RWPE1 (cell line): ENCODE measurements around the gene LINC00305.
A peak's percentile ranks its signal among the peaks of the same experiment; 100 is the strongest.

Experiments
- CTCF ChIA-PET: fragments of 350-600 bp; sonication (Branson Sonifier 250); formaldehyde crosslinking; extraction: SDS; loops from one replicate; lab custom pipeline; 2021; lab: Yijun Ruan, JAX
- POLR2A ChIA-PET: fragments of 400-600 bp; formaldehyde crosslinking; extraction: SDS; loops from one replicate; lab custom pipeline; 2020; ENCODE audit warnings: antibody characterized with exemption; ENCODE audit not compliant: low non-redundant PET; lab: Yijun Ruan, JAX
- DNase-seq: peaks from one replicate; pipeline ENCODE4 v3.0.0; 2012; ENCODE audit warnings: low spot score
- H3K27ac ChIP-seq: fragments of 450-650 bp; 2 replicates; pipeline ENCODE4 v1.5.1; 2017
- TF ChIP-seq, protein P1 (sequence below): fragments of 450-650 bp; conservative IDR thresholded peaks from 2 replicates; pipeline ENCODE4 v1.5.1; 2017; ENCODE audit warnings: low read depth, mild to moderate bottlenecking

Gene LINC00305

DNA sequence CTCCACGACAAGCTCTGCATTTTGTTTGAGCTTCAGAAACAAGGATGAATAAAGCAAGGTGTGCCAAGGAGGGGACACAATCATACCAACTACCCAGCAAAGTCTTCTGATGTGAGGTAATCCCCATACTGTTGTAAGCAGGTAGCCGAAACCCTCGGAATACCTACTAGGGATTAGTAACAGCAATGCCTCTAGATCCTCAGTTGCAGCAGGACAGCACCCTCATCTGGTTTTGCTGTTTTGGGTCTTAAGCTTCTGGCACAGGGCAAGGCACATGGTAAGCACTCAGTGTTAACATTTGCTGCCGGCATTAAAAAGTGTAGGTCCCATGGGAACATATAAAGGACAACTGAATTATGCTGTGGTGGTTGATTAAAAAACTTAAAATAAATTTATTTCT, 16.0 kb upstream of the LINC00305 start:
- POLR2A ChIA-PET, result no interaction called here
- no peak overlapping the region for H3K27ac ChIP-seq
- TF ChIP-seq, protein P1, sequence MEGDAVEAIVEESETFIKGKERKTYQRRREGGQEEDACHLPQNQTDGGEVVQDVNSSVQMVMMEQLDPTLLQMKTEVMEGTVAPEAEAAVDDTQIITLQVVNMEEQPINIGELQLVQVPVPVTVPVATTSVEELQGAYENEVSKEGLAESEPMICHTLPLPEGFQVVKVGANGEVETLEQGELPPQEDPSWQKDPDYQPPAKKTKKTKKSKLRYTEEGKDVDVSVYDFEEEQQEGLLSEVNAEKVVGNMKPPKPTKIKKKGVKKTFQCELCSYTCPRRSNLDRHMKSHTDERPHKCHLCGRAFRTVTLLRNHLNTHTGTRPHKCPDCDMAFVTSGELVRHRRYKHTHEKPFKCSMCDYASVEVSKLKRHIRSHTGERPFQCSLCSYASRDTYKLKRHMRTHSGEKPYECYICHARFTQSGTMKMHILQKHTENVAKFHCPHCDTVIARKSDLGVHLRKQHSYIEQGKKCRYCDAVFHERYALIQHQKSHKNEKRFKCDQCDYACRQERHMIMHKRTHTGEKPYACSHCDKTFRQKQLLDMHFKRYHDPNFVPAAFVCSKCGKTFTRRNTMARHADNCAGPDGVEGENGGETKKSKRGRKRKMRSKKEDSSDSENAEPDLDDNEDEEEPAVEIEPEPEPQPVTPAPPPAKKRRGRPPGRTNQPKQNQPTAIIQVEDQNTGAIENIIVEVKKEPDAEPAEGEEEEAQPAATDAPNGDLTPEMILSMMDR, result no peak
- no peak for DNase-seq
- CTCF ChIA-PET, result no interaction called here

DNA sequence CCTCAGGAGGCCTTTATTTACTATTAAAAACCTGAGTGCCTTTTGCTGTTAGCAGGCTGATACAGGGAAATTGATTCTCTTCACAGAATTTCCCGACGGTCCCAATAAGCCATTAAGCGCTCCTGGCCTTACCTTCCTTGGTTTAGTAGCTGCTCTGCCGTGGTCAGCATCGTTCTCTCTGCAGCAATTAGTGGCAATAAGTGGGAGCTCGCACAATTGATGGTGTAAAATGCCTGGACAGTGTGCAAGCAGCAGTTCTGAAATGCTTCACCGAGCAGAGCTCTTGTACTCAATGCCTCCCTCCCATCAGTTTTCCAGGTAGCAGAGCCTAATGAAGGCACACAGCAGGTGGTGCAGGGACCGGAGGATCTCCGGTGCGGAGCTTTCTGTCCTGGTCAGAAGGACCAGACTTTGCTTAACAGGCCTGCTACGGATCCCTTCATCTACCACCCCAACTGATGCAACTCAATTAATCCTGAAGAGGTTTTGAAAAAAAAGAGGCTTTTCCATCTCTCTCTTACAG, 1.1 kb upstream of the LINC00305 start:
- ChIA-PET CTCF (interaction anchor here (0.8 kb wide), 1 partner anchor 328 kb away, joined by 3 read pairs; no protein-coding TSS in a partner anchor), POLR2A (no interaction called here)
- no peak for DNase-seq
- H3K27ac ChIP-seq, result no peak overlapping the region
- TF ChIP-seq, protein P1, result no peak

DNA sequence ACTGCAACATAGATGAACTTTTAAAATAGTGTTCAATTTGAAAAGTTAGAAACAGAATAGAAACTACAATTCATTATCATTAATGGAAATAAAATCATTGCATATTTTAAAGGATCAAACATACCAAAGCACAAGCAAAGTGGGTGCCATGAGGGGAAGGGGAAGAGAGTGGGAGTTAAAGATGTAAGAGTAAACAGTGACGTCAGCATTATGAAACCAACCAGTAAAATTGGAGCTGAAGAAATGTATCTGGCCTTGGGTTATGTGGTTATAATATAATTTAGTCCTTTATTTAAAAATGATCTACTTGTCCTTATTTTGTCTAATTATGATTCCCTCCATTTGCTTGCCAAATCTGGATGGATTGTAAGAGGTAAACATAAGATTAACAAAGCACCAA, 6.0 kb downstream of the LINC00305 start:
- POLR2A ChIA-PET, result no interaction called here
- CTCF ChIA-PET, result no interaction called here
- H3K27ac ChIP-seq, result no peak overlapping the region
- TF ChIP-seq, protein P1, result no peak
- DNase-seq, result no peak

DNA sequence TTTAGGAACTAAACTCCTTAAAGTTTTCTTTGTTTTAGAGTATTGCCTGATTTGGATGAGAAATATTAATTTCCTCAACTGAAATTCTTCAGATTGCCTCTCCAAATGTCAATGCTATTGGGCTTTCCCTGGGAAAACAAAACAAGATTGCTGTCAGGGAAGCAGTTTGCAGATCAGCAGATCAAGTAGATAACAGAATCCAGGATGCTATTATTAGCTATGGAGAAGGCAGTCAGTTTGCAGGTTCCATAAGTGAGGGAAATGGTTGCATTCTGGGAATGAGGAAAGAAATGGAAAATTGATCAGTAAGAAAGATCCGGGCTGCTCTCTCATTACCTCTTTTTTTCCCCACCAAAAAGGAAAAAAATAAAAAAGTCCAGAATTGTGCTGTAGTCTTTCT, 11.0 kb downstream of the LINC00305 start:
- DNase-seq, result no peak
- POLR2A ChIA-PET, result no interaction called here
- TF ChIP-seq, protein P1, result no peak
- CTCF ChIA-PET, result no interaction called here
- H3K27ac ChIP-seq, result no peak overlapping the region

DNA sequence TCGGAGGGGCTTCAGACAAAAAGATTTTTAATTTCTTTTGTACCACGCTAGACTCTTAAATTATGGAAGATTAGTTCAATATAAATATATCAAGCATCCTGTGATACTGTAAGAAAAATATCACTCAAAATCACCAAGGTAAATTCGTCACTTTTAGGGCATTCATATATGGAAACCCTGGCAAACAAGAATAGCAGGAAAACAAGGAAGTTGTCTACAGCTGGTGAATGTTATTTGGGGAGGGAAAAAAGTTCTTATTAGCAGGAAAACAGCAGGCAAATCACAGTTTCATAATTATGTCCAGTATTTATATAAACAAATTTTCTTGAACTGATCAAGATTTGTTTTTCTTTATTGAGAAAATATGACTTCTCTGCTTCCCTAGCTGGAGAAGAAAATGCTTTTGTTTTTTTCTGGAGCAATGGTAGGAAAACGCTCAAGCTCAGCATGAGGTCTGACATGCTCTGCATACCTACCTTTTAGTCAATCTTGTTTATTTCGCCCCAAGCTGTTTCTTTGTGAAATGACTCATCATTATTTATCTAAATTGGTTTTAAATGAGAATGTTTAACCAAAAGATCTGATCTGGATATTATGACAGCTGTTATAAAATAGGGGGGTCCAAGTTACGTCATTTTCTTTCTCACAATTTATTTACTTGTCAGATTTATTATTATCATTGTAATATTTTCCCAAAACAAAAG, 14.7 kb downstream of the LINC00305 start:
- no peak overlapping the region for H3K27ac ChIP-seq
- ChIA-PET POLR2A (no interaction called here), CTCF (no interaction called here)
- TF ChIP-seq, protein P1, result no peak
- peak; percentile 10 for DNase-seq

DNA sequence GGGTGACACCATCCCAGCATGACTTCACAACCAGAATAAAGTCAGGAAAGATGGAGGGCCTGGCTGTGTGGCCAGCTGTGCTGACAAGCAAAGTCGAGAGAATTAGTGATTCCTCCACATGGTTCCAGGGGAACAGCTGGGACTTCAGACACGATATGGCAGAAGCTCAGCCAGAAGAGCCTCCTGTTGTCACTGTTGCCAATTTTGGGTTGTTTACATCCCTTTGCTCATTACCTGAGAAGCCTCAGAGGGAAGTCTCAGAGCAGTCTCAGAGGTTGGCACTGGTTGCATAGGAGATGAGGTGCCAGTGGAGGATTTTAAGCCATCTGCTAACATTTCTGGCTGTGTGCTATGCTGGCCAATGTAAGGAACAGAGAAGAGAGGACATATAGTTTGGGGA, 16.0 kb downstream of the LINC00305 start:
- DNase-seq, result no peak
- ChIA-PET CTCF (no interaction called here), POLR2A (no interaction called here)
- TF ChIP-seq, protein P1, result no peak
- H3K27ac ChIP-seq, result no peak overlapping the region
